ENCODE measurements around the gene ZSCAN10.

DNA sequence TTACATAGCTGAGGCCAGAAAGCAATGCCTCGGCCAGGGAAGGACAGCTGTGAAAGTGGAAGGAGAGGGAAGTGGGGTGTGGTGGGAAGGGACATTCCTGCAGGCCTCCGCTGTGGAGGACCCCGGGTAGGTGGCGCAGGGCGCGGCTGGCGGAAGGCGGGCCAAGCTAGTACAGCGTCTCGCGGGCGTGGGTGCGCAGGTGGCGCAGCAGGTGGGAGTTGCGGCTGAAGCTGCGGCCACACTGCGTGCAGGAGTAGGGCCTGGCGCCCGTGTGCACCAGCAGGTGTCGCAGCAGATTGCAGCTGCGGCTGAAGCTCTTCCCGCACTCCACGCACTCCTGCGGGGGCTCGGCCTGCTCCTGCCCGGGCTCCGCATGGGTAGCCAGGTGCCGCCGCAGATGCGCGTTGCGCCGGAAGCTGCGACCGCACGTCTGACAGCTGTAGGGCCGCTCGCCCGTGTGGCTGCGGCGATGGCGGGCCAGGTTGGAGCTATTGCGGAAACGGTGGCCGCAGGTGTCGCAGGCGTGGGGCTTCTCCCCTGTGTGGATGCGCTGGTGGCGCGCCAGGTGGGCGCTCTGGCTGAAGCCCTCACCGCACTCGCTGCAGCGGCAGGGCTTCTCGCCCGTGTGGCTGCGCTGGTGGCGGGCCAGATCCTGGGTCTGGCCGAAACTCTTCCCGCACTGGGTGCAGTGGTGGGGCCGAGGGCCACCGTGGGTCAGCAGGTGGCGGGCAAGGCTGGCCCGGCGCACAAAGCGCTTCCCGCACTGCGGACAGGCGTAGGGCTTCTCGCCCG, 10.0 kb downstream of the ZSCAN10 start:
- TF ChIP-seq, protein P1, sequence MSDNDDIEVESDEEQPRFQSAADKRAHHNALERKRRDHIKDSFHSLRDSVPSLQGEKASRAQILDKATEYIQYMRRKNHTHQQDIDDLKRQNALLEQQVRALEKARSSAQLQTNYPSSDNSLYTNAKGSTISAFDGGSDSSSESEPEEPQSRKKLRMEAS (IDR thresholded peaks at IDR 0.05), result no peak
- TF ChIP-seq POLR2A (IDR thresholded peaks at IDR 0.05; ENCODE audit: borderline replicate concordance, extremely low read depth, insufficient read depth, insufficient read length) (no peak), EZH2 (IDR thresholded peaks at IDR 0.05) (no peak), FOSL1 (IDR thresholded peaks at IDR 0.05; ENCODE audit: low read depth) (no peak), TCF7L2 (IDR thresholded peaks at IDR 0.05; ENCODE audit: borderline replicate concordance, extremely low read depth, insufficient read depth, insufficient read length) (no peak), ZNF274 (IDR thresholded peaks at IDR 0.05; ENCODE audit: low read depth, low read length) (no peak), YY1 (IDR thresholded peaks at IDR 0.05; ENCODE audit: extremely low read depth, insufficient replicate concordance, low read depth, low read length) (no peak), POLR2AphosphoS5 (IDR thresholded peaks at IDR 0.05; ENCODE audit: low read depth, low read length) (no peak)
- TF ChIP-seq, protein P2, sequence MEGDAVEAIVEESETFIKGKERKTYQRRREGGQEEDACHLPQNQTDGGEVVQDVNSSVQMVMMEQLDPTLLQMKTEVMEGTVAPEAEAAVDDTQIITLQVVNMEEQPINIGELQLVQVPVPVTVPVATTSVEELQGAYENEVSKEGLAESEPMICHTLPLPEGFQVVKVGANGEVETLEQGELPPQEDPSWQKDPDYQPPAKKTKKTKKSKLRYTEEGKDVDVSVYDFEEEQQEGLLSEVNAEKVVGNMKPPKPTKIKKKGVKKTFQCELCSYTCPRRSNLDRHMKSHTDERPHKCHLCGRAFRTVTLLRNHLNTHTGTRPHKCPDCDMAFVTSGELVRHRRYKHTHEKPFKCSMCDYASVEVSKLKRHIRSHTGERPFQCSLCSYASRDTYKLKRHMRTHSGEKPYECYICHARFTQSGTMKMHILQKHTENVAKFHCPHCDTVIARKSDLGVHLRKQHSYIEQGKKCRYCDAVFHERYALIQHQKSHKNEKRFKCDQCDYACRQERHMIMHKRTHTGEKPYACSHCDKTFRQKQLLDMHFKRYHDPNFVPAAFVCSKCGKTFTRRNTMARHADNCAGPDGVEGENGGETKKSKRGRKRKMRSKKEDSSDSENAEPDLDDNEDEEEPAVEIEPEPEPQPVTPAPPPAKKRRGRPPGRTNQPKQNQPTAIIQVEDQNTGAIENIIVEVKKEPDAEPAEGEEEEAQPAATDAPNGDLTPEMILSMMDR (IDR thresholded peaks at IDR 0.05 in 2 of 3, conservative IDR thresholded peaks at IDR 0.05 in 1 of 3; ENCODE audit: borderline replicate concordance in 1 of 3, insufficient read depth in 1 of 3, low read depth in 2 of 3, low read length in 2 of 3), result no peak
- TF ChIP-seq, protein P3, sequence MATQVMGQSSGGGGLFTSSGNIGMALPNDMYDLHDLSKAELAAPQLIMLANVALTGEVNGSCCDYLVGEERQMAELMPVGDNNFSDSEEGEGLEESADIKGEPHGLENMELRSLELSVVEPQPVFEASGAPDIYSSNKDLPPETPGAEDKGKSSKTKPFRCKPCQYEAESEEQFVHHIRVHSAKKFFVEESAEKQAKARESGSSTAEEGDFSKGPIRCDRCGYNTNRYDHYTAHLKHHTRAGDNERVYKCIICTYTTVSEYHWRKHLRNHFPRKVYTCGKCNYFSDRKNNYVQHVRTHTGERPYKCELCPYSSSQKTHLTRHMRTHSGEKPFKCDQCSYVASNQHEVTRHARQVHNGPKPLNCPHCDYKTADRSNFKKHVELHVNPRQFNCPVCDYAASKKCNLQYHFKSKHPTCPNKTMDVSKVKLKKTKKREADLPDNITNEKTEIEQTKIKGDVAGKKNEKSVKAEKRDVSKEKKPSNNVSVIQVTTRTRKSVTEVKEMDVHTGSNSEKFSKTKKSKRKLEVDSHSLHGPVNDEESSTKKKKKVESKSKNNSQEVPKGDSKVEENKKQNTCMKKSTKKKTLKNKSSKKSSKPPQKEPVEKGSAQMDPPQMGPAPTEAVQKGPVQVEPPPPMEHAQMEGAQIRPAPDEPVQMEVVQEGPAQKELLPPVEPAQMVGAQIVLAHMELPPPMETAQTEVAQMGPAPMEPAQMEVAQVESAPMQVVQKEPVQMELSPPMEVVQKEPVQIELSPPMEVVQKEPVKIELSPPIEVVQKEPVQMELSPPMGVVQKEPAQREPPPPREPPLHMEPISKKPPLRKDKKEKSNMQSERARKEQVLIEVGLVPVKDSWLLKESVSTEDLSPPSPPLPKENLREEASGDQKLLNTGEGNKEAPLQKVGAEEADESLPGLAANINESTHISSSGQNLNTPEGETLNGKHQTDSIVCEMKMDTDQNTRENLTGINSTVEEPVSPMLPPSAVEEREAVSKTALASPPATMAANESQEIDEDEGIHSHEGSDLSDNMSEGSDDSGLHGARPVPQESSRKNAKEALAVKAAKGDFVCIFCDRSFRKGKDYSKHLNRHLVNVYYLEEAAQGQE (IDR thresholded peaks at IDR 0.05; ENCODE audit: low read depth), result no peak

All from HCT116 (cell line).